Measurements from ENCODE around the gene MARF1.
"Not testable (repeated sequence)": the region's sequence is repeated elsewhere in the genome, so short reads cannot be mapped to it uniquely, and the experiment has no call there.

The MARF1 gene

GRCh38 chr16:15653227-15653626 is 10.3 kb upstream of the MARF1 start:
- DNase-seq = no peak

- peak; percentile 57 for DNase-seq
Measured at GRCh38 chr16:15652293-15653001, 9.5 kb upstream of the MARF1 start.

GRCh38 chr16:15650698-15651171 is 7.8 kb upstream of the MARF1 start:
- peak; percentile 84 for DNase-seq

GRCh38 chr16:15650019-15650697 is 7.2 kb upstream of the MARF1 start, which contains the start of gene NDE1:
TSS of gene NDE1 (plus strand) at chr16:15650245. CDS start at chr16:15664779, 14,534 bp downstream.
- peak; percentile 96 for DNase-seq

- no peak for DNase-seq
Measured at GRCh38 chr16:15649727-15650018, 6.7 kb upstream of the MARF1 start.

- not testable (repeated sequence) for DNase-seq
Measured at GRCh38 chr16:15649311-15649710, 6.4 kb upstream of the MARF1 start.

GRCh38 chr16:15648135-15648730 is 5.3 kb upstream of the MARF1 start:
- no peak for DNase-seq

- DNase-seq = no peak
Measured at GRCh38 chr16:15647294-15648014, 4.5 kb upstream of the MARF1 start.

GRCh38 chr16:15646557-15647293 is 3.8 kb upstream of the MARF1 start:
- not testable (repeated sequence) for DNase-seq

GRCh38 chr16:15644962-15645465 is 2.1 kb upstream of the MARF1 start:
- not testable (repeated sequence) for DNase-seq

GRCh38 chr16:15644267-15644961 is 1.5 kb upstream of the MARF1 start:
- no peak for DNase-seq

- DNase-seq = no peak
Measured at GRCh38 chr16:15643946-15644250, 944 bp upstream of the MARF1 start.

- DNase-seq = peak; percentile 91
Measured at GRCh38 chr16:15642557-15643047, 352 bp downstream of the MARF1 start.

- no peak for DNase-seq
Measured at GRCh38 chr16:15641753-15642556, 999 bp downstream of the MARF1 start.

GRCh38 chr16:15640966-15641365 is 2.0 kb downstream of the MARF1 start:
- DNase-seq = no peak

GRCh38 chr16:15639061-15639568 is 3.8 kb downstream of the MARF1 start:
- DNase-seq = peak; percentile 67

- no peak for DNase-seq
Measured at GRCh38 chr16:15636392-15636873, 6.5 kb downstream of the MARF1 start.

- DNase-seq = no peak
Measured at GRCh38 chr16:15635926-15636325, 7.0 kb downstream of the MARF1 start.

GRCh38 chr16:15631730-15632409 is 11.1 kb downstream of the MARF1 start:
- DNase-seq = no peak

GRCh38 chr16:15621889-15622288 is 21.1 kb downstream of the MARF1 start:
- DNase-seq = no peak
